NCI-H526 (cell line): ENCODE measurements around the gene C1GALT1.
"Not testable (repeated sequence)": the region's sequence is repeated elsewhere in the genome, so short reads cannot be mapped to it uniquely, and the experiment has no call there.

Source experiments
- DNase-seq, 2 experiments: peaks; one replicate each; lab custom pipeline; 2025; lab: John Stamatoyannopoulos, UW

Gene C1GALT1

GRCh38 chr7:7182156-7183060 lies at the start of gene C1GALT1:
C1GALT1 (plus strand) TSS chr7:7182544; CDS start chr7:7234320, 51,776 bp downstream.
- peak; percentile 93 to 98 for DNase-seq

DNA sequence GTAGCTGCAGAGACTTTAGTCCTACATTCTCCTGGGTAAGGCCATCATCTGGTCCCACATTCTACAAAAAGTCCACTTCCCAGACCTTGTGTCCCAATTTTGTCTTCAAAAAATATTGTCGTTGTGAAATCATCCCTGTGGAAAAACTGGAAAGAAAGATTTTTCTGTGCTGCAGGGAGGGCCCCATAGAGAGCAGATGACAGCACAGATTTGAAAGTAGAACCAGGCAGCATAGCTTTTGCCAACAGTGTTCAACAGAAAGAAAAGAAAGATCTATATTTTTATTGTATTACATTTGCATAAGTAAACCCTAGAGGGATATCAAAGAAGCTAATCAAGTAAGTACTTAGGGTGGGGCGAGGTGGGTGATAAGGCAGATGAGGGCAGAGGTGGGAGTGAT lies 48.3 kb upstream of the C1GALT1 start:
- DNase-seq = peak in 1 of 2 experiments; percentile 32

GRCh38 chr7:7135074-7135473 lies 47.3 kb upstream of the C1GALT1 start:
- no peak for DNase-seq

DNA sequence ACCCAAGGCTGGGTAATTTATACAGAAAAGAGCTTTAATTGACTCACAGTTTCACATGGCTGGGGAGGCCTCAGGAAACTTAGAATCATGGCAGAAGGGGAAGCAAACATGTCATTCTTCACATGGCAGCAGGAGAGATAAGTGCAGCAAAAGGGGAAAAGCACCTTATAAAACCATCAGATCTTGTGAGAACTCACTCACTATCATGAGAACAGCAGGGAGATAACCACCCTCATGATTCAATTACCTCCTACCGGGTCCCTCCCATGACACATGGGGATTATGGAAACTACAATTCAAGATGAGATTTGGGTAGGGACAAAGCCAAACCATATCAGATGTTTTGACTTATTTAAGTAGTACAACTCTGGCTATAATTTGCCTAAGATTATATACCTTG lies 46.4 kb upstream of the C1GALT1 start:
- DNase-seq = not testable (repeated sequence)

- no peak for DNase-seq
Observed at GRCh38 chr7:7136466-7137381, 45.6 kb upstream of the C1GALT1 start.

DNA sequence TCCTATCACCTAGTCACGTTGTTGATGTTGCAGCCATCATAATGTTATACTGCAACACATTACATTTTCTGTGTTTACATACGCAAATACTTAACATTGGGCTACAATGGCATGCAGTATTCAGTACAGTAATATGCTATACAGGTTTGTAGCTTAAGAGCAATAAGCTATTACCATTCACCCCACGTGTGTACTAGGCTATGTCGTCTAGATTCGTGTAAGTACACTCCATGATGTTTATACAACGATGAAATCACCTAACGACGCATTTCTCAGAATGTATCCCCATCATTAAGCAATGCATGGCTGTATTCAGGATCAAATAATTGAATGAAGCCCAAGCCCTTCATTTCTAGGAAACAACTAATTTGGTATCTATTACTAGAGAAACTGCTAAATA lies 43.4 kb upstream of the C1GALT1 start:
- DNase-seq = peak; percentile 61 to 67

GRCh38 chr7:7143404-7143803 lies 38.9 kb upstream of the C1GALT1 start:
- not testable (repeated sequence) for DNase-seq

GRCh38 chr7:7145151-7145550 lies 37.2 kb upstream of the C1GALT1 start:
- not testable (repeated sequence) for DNase-seq

DNA sequence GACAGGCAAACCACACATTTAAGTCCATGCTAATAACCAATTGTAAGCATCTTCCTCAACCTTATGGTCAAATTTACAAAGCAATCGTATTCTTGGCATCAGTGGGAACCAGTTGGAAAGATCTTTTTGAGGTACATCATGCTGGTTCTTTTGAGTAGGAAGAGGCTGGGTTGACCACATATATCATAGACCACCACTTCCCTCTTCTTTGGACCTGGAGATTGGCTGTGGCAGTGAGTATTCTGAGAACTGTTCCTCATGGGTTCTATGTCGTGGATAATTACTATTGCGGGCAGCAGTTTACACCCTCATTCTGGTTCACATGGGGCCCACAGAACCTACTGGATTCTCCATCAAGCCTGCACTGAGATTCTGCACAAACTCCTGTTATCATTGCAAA lies 35.5 kb upstream of the C1GALT1 start:
- no peak for DNase-seq

GRCh38 chr7:7148798-7149481 lies 33.4 kb upstream of the C1GALT1 start:
- DNase-seq = no peak

- DNase-seq = no peak
Observed at GRCh38 chr7:7151285-7151684, 31.1 kb upstream of the C1GALT1 start.

GRCh38 chr7:7151865-7152264 lies 30.5 kb upstream of the C1GALT1 start:
- no peak for DNase-seq

DNA sequence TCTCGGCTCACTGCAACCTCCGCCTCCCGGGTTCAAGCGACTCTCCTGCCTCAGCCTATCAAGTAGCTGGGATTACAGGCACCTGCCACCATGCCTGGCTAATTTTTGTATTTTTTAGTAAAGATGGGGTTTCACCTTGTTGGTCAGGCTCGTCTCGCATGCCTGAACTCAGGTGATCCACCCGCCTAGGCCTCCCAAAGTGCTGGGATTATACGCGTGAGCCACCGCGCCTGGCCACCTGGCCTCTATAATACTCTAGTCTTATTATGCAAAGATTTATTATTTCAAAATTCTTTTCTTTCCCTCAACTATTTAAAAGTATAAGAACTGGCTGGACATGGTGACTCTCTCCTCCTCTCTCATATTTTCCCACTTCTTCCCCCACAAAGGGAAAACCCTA lies 30.0 kb upstream of the C1GALT1 start:
- DNase-seq = no peak

GRCh38 chr7:7154355-7154754 lies 28.0 kb upstream of the C1GALT1 start:
- not testable (repeated sequence) for DNase-seq

- DNase-seq = no peak
Observed at GRCh38 chr7:7156663-7157062, 25.7 kb upstream of the C1GALT1 start.

DNA sequence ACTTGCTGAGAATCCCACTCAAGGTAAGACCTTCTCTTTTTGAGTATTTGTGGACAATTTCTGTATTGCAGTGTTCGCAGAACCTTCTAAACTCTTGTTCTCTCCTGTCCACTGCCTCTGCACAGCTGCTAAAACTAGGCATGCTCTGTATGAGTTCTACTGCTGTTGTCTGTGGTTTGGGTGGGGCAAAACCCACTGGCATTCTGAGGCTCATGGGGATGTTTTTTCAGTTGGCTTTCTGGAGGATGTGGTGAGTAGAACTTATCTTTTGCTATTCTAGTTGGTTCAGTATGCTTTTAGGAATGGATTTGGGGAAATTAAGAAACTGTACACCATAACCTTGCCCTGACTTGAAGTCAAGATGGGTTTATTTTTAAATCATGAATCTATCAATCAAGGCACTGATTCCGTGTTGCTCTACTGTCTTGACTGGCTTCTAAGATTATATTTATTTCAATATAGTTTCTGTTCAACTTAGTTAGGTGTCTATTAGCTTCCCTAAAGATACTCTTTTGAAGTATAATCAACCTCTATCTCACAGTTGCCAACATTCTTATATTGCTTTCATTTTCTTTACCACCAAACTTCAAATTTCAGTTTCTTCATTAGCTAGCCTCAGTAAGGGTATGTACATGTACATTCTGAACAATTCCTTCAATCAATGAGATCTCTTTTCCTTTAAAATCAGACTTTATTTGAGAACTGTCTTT lies 25.0 kb upstream of the C1GALT1 start:
- DNase-seq = no peak

DNA sequence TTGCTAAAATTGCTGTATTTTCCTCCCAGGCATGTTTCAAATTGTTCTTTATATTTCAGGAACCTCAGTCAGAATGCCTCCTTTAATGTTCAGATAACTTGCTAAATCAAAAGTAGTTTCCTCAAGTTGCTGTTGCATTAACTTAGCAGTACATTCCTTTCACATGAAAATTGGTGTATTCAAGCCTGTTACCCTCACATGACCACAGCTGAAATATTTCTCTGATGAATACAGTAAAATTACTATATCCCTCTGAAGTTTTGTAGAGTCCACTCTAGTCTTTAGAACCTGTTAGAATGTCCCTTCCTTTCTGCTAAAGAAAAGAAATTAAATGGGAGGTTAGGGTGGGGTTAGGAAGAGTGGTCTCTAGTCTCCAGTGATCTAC lies 24.5 kb upstream of the C1GALT1 start:
- DNase-seq = no peak

- no peak for DNase-seq
Observed at GRCh38 chr7:7159063-7159658, 23.2 kb upstream of the C1GALT1 start.

DNA sequence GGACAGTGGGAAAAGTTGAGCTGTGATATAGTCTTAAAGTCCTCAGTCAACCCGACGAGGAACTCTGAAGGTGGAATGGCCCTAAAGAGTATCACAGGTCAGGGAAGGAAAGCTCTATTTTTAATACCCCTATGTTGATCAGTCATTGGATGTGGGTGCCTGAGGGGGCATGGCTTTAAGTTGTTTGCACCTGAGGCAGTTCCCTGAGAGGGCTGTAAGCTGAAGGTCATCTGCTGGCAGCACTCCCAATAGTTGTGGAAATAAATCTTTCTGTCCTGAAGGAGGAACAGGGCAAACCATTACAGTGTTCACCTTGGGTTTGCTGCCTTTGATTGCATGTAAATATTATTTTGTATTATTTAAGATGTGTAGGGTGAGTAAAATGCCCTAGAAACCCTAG lies 17.8 kb upstream of the C1GALT1 start:
- DNase-seq = no peak

DNA sequence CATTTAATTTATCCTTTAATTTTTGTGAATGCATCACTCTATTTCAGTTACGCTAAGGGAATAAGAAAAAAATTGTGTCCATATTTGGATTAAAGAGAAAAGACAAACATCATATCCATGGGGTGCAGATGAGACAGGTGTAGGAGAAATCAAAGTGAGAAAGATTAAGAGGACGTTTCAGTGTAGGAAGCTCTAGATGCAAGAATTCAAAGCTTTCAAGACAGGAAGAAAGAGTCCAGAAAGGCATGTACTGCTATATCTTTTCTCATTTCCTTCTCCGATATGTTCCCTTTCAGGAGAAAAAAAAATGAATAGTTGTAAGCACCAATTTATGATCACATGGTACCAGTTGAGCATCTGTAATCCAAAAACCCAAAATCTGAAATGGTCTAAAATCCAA lies 17.0 kb upstream of the C1GALT1 start:
- no peak for DNase-seq

- no peak for DNase-seq
Observed at GRCh38 chr7:7166318-7166717, 16.0 kb upstream of the C1GALT1 start.
